NCI-H1105 (cell line): Measurements from ENCODE around the gene AOC2.
"Not testable (repeated sequence)": the region's sequence is repeated elsewhere in the genome, so short reads cannot be mapped to it uniquely, and the experiment has no call there.

Source experiments
- DNase-seq: peaks from one replicate; lab custom pipeline; 2025; lab: John Stamatoyannopoulos, UW

The AOC2 gene

DNA sequence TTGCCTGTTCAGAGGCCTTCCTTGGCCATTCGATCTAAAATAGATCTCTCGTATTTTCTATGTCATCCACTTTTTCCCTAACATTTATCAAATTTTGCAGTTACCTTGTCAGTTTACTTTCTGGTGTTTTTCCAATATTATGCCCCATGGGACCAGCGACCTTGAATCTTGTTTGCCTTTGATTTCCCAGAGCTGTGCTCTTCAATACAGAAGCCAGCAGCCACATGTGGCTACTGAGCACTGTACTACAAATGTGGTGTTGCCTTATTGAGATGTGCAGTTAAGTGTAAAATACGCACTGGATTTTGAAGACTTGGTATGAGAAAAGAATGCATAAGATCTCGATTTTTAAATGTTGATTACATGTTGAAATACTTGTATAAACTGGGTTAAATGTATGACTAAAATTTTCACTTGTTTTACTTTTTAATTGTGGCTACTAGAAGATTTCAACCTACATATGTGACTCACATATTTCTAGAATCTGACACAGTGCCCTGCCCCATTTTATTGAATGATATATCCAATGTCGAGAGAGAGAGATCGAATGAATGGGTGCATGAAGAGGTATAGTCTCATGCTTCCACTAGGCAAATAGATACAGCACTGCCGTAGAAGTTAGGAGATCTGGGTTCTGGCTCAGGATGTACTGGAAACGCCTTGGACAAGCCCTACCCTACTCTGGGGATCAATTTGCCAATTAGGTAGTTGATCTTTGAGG lies 12.0 kb upstream of the AOC2 start:
- no peak for DNase-seq

DNA sequence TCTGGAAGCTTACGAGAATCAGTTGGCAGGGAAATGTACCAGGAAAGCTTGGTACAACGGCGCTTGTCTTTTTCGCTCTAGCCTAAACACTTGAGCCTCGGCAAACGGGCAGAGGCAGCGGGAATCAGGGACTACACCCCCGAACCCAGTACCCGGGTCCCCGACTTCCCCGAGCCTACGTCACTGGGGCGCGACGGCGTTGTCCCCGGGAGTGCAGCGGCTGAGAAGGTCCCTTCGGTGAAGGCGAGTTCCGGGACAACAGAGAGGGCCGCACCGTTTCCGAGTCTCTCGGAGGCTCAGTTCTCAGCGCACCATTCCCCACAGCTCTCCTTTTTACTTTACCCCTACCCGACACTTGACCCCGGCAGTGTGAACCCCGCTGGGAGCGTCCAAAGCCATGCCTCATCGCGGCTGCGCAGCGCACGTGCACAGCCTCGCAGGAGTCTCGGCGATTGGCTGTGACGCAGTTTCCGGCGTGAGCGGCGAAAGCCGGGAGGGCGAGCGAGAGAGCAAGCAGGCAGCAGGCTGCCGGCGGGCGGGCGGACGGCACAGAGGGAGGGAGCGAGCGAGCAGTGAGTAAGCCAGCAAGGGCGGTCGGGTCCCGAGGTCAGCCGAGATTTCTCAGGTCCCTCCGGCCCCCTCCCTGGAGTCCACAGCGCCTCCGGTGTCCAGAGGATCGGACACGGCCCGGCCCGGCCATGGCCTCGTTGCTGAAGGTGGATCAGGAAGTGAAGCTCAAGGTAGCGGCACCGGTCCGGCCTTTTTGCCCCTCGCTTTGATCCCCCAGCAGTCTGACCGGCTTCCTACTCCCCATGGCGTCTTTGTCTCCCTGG lies 11.2 kb upstream of the AOC2 start, which contains the start of gene PSME3:
PSME3 (plus strand) TSS at position 464 of the 833 bp plus-strand sequence; CDS start at position 699, 235 bp downstream.
- DNase-seq: peak; percentile 72

GRCh38 chr17:42833767-42834422 lies 10.5 kb upstream of the AOC2 start:
- no peak for DNase-seq

DNA sequence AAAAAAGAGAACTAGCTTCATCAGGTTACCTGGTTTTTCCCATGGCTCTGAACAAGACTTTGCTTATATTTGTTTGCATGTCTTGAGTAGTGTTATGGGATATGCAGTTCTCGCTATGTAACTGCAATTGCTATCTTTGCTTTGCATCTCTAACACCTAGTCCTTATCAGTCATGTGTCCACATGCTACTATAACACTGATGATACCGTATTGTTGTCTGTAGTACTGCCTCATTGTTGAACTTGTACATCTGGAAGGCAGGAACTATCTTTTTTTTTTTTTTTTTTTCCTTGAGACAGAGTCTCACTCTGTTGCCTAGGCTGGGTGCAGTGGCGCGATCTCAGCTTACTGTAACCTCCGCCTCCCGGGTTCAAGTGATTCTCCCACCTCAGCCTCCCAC lies 8.6 kb upstream of the AOC2 start:
- no peak for DNase-seq

DNA sequence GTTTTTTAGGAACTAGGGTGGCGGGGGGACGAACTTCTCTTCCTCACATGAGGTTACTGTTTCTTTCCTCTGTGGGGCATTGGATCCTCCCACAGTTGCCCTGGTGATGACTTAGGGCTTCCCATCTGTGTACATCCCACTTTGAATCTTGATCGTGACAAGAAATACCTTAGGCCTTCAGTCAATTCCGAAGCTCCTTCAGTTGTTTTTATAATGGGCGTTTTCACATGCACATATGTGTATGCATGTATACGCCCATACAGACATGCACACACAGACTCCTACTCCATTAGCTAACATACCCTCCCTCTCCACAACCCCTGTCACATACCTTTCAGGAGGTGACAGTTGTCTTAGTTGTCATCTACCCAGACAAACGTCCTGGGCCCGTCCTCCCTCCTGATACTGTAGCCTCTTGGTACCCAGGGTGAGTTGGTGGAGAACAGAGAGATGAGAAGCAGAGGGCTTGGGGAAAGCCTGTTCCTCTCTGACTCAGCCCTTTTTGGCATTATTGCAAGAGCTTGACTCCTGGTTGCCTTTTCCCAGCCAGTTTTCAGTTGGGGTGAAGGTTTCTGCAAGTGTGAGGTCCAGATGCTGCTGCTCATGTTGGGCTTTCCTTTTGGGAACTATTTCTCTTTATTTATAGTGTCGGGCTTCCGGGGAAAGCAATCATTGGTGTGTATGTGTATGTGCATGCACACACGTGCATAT lies 2.2 kb upstream of the AOC2 start:
- DNase-seq: no peak

DNA sequence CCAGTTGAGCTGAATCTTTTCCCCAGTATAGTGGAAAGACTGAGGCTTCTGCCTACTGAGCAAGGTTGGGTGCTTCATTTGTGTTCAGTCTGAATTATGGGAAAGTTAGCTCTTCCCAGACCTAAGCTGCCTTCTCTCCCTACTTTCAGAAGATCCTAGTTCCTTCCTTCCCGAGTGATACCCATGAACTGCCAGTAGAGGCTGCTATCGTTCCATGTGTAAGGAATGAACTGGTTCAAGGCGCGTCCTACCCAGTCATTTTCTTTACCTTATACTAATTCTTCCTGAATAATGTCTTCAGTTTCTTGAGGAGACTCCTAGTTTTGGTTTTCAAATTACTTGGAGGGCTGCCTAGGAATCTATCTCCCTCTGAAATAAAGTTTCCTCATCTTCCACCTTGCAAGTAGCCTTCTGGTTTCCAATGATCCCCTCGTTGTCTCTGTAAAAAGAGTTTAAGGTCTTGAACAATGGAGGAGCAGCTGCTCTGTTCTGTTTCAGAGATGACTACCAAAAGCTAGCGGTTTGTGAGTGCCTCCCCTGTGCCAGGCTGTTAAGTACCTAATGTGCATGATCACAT lies 934 bp upstream of the AOC2 start:
- peak; percentile 10 for DNase-seq

DNA sequence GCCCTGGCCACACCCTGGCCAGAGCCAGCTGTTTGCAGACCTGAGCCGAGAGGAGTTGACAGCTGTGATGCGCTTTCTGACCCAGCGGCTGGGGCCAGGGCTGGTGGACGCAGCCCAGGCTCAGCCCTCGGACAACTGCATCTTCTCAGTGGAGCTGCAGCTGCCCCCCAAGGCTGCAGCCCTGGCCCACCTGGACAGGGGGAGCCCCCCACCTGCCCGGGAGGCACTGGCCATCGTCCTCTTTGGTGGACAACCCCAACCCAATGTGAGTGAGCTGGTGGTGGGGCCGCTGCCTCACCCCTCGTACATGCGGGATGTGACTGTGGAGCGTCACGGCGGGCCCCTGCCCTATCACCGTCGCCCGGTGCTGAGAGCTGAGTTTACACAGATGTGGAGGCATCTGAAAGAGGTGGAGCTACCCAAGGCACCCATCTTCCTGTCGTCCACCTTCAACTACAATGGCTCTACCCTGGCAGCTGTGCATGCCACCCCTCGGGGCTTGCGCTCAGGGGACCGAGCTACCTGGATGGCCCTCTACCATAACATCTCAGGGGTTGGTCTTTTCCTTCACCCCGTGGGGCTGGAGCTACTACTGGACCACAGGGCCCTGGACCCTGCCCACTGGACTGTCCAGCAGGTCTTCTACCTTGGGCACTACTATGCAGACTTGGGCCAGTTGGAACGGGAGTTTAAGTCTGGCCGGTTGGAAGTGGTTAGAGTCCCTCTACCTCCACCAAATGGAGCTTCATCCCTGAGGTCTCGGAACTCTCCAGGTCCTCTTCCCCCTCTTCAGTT lies 578 bp downstream of the AOC2 start:
- DNase-seq: no peak

DNA sequence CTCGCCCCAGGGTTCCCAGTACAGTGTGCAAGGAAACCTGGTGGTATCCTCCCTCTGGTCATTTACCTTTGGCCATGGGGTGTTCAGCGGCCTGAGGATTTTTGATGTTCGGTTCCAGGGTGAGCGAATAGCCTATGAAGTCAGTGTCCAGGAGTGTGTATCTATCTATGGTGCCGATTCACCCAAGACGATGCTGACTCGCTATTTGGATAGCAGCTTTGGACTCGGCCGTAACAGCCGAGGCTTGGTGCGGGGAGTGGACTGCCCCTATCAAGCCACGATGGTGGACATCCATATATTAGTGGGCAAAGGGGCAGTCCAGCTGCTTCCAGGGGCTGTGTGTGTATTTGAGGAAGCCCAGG lies 1.2 kb downstream of the AOC2 start:
- DNase-seq: no peak

- no peak for DNase-seq
Measured at GRCh38 chr17:42845918-42846593, 1.7 kb downstream of the AOC2 start.

DNA sequence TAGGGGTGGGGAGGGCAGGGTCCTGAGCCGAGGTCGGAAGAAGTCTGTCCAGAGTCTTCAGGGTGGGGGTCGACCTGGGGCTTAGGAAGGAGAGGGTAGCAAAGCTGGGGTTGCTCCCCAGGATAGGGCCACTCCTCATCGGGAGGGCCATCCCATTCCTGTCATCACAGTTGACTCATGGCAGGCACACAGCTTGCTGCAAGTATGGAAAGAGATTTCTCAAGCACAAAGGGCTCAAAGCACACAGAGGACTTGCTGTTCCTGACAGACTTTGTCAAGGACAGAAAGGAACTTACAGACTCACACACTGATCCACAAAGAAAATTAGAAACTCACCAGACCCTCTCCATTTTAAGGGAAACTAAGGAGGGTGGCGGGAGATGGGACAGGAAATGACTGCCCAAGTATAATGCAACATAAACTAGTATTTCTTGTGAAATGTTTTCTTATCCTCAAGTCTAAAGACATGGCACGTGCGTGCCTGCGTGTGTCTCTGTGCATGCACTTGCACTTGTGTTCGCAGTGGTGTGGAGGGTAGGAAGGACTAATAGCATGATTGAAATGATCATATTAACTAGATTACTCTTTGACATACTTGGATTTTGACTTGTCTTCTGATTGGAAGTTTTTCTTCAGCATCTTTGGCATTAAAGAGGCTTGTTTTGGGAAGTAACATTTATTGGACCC lies 2.4 kb downstream of the AOC2 start:
- no peak for DNase-seq

GRCh38 chr17:42848093-42848492 lies 3.7 kb downstream of the AOC2 start:
- DNase-seq: no peak

DNA sequence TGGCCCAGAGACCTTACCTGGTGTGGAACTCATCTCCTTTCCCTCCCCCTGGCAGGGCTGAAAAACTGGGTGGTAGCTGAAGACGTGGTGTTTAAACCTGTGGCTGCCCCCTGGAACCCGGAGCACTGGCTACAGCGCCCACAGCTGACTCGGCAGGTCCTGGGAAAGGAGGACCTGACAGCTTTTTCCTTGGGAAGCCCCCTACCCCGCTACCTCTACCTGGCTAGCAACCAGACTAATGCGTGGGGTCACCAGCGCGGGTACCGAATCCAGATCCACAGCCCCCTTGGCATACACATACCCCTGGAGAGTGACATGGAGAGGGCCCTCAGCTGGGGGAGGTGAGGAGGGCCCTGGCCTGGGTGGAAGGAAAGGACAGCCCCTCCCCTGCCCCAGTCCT lies 4.7 kb downstream of the AOC2 start:
- DNase-seq: no peak

DNA sequence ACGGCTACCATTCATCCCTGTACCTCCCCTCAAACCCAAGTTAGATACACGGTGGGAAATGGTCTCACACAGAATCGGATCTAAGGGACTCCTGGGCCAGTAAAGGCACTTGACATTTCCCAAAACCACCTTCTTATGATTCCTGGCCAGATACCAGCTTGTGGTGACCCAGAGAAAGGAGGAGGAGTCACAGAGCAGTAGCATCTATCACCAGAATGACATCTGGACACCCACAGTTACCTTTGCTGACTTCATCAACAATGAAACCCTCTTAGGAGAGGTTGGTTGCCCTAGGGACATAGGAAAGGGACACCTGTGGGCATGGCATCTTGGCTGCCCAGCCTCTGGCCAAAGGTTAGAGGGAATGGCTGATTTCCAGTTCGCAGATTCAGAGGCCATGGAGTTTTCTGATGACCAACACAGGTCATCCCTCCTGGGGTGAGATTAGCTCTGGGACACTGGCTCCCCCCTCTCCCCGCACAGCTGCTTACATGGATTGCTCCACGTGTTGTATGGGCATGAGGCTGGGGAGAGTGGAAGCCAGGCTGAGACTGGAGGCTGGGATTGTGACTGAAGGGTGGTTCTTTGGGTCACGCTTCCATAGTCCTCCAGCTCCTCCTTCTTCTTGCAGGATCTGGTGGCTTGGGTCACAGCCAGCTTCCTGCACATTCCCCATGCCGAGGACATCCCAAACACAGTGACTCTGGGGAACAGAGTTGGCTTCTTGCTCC lies 5.2 kb downstream of the AOC2 start:
- no peak for DNase-seq

GRCh38 chr17:42850954-42851353 lies 6.6 kb downstream of the AOC2 start, which contains the start of gene AOC3:
AOC3 (plus strand) TSS chr17:42851199; CDS start chr17:42851344, 145 bp downstream.
- no peak for DNase-seq

- not testable (repeated sequence) for DNase-seq
Measured at GRCh38 chr17:42851371-42852240, 7.2 kb downstream of the AOC2 start.

DNA sequence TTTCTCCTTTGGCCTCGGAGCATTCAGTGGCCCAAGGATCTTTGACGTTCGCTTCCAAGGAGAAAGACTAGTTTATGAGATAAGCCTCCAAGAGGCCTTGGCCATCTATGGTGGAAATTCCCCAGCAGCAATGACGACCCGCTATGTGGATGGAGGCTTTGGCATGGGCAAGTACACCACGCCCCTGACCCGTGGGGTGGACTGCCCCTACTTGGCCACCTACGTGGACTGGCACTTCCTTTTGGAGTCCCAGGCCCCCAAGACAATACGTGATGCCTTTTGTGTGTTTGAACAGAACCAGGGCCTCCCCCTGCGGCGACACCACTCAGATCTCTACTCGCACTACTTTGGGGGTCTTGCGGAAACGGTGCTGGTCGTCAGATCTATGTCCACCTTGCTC lies 8.0 kb downstream of the AOC2 start:
- no peak for DNase-seq

- DNase-seq: no peak
Measured at GRCh38 chr17:42853004-42853403, 8.6 kb downstream of the AOC2 start.

- no peak for DNase-seq
Measured at GRCh38 chr17:42853597-42853967, 9.2 kb downstream of the AOC2 start.
